IPS-11a (cell line): ENCODE measurements around the gene PARP11.

ENCODE experiments used
- H3K4me3 ChIP-seq: one replicate; pipeline ENCODE4 v1.5.1; 2013; ENCODE audit warnings: low read depth, low read length, control low read depth

PARP11 gene

DNA sequence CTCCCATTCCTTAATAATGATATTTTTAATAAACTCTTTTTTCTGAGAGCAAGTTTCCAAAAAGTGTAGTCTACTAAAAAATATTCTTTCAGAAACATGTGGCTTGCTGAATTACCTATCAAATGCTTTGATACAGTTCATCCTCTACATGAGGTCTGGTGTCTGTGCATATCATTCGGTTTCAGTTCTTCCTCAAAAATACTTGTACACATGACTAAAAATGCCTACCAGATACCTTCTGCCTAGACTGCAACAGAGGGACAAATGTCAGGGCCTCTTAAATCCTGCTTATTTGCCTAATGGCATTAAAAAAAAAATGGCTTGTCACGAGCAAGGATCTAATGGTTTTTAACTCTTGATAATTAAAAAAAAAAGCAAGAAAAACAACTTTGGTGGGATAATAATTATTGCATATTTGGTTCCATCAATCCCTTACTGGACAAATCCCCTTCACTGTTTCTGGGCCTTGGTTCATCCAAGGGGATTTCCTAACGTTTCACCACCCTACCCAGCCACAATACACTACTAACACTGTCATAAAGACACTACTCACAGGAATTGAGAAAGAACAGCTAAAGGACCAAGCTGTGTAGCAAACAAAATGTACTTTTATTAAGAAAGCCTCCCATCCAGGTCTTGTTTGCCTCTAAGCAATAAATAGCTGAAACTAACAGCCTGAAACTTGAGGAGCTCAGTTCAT, 45.7 kb downstream of the PARP11 start:
- no peak overlapping the region for H3K4me3 ChIP-seq

DNA sequence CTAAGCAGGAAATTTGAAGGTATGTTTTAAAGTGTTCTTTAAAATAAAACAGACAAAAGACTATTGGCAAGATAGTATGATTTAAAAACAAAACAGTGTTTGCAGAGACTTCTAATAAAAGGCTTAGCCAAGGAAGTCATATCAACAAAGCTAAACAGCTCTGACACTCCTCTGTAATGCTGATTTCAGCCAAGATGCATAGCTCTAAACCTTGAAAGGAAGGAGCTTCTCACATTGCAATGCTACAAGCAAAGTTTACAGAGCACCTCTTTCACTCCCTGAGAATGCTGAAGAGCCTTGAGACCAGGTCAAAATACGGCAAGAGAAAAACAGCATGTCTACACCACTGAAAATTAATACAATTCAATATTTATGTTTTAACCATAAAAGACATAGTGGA, 51.8 kb downstream of the PARP11 start:
- no peak overlapping the region for H3K4me3 ChIP-seq

GRCh38 chr12:3820122-3820521, 53.1 kb downstream of the PARP11 start:
- no peak overlapping the region for H3K4me3 ChIP-seq

GRCh38 chr12:3816266-3816665, 56.9 kb downstream of the PARP11 start:
- H3K4me3 ChIP-seq, result no peak overlapping the region

DNA sequence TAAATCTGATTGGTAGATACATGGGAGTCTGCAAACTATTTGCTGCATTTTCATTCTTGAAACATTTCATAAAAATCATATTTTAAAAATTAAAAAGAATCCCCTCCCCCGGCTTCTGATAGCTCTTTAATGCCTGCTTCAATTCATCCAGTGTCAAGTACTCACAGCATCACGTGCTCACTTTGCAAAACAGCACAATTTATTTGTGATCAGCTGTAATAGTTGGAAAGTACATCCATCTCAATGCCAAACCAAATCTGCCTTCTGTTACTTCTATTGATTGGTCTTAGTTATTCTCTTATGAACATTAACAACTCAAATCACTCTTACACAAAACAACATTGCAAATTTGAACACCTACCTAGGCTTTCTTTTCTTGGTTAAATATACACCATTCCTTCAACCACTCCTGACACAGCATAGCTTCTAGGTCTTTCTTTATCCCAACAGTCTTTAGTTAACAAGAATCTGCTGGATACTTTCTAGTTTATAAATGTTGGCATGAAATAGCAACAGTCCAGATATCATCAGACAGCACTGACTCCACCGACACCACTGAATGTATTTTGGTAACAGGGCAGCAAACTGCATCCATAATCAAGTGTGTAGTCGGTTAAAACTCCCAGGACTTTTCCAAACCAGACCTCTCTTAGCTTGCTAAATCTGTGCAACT, 58.0 kb downstream of the PARP11 start:
- no peak overlapping the region for H3K4me3 ChIP-seq

- no peak overlapping the region for H3K4me3 ChIP-seq
These were observed 62.7 kb downstream of the PARP11 start for GRCh38 chr12:3810540-3810939.

GRCh38 chr12:3810016-3810370, 63.2 kb downstream of the PARP11 start:
- H3K4me3 ChIP-seq, result no peak overlapping the region

DNA sequence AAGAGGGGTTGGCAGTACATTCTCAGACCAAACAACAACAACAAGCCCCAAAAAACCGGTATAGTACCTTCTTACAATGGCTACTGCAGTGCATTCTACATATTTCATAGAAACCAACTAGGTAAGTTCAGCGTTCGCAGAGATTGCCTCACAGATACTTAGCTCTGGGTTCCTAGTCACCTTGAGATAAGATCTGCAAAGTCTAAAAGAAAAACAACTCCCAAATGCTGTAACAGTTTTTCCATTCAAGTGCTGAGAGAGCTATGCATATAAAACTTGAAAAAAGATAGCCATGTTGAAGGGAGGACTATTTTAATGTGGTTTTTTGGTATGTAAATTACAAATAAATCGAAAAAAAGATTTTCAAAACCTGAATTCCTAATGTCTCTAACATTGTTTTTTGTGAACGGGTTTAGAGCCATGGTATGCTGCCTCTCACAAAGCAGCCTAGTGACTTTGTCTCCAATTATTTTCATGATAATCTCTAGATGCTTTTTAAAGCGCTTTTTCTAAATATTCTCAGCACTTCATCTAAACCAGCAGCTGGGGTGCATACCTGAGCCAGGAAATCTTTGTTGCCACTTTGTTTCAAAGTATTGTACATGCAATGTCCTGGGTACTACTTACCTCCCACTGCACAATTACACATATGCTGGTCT, 63.7 kb downstream of the PARP11 start:
- H3K4me3 ChIP-seq, result no peak overlapping the region

DNA sequence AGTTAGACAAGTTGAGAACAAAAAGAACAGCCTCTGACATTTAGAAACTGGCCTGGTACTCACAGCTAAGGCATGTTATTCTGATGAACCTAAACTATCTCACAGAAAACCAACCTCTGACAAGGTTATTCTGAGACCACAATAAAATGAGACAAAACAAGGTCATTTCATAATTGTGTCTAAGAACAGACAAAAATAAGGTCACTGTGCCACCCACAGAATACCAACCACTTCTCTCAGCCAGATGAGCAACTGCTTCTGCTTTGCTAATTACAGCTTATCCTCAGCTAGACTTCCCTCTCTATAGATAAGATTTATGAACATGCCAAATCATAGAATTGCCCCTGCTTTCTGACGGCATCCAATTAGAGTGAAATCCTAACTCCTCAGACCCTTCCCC, 68.1 kb downstream of the PARP11 start:
- H3K4me3 ChIP-seq, result no peak overlapping the region

GRCh38 chr12:3803865-3804472, 69.2 kb downstream of the PARP11 start:
- H3K4me3 ChIP-seq, result no peak overlapping the region

GRCh38 chr12:3802721-3803120, 70.5 kb downstream of the PARP11 start:
- H3K4me3 ChIP-seq, result no peak overlapping the region

DNA sequence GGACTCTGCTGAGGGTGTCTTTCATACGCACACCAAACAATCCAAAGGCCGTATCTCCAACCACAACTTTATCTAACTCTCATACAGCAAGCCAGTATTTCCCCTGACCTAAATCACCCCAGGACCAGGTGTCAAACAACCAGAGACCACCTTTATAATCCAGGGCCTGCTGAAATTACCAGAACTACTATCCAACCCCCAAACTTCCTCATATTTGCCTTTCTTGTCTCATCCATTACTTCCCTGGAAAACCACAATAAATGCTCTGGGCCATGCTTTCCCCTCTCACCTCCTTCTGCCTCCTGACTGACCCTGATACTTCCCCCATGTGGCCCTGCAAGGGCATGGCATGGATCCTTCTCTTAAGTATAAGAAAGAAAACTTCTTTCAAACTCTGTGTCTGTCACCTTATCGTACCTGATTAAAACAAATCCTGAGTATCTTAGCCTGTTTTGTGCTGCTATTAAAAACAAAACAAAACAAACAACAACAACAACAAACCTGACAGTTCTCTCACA, 75.6 kb downstream of the PARP11 start:
- H3K4me3 ChIP-seq, result no peak overlapping the region

- H3K4me3 ChIP-seq, result no peak overlapping the region
These were observed 77.6 kb downstream of the PARP11 start for GRCh38 chr12:3795492-3796133.

DNA sequence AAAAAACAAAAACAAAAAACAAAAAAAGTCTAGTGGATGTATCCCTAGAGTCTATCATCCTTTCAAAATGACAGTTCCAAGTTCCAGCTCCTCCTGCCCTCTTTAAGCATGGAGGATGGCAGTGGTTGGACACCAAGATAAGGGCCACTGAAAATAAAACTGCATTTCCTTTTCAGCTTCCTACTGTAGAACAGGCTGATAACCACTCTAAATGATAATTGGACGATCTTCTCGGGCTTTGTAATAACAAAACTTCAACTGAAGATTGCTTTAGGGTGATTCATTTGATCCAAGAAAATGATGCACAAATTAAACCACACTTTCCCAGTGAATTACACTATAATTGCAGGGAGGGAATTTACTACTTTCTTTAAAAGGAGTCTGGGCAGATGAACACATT, 78.1 kb downstream of the PARP11 start:
- no peak overlapping the region for H3K4me3 ChIP-seq

GRCh38 chr12:3792623-3793288, 80.4 kb downstream of the PARP11 start:
- H3K4me3 ChIP-seq, result no peak overlapping the region

DNA sequence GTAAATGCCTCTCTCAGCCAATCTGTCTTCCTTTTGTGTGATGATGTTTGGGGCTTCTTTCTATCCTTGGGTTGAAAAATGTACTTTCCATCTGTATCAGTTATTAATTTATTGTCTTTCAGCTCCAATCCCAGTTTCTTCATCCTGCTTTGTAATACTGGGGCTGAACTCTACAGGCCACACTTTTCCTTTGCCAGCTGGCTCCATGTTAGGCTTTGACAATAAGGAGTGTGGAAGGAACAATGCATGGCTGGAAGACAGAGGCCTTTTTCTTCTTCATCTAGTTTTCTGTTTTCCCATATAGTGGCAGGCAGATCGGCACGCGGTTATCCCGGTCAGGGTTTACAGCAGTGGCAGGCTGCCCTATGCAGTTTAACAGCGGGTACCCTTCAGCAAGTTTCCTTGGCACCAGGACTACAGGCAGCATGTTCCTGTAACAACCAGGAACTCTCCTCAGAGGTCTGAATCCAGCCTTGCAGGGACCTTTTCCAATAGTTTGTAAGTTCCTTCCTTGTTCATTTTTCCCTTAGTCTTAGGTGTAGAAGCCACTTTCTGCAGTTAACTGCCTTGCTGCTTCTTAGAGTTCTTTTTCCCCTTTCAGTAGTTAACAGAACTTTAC, 81.8 kb downstream of the PARP11 start:
- no peak overlapping the region for H3K4me3 ChIP-seq

- no peak overlapping the region for H3K4me3 ChIP-seq
These were observed 82.6 kb downstream of the PARP11 start for GRCh38 chr12:3790642-3791041.

- no peak overlapping the region for H3K4me3 ChIP-seq
These were observed 83.4 kb downstream of the PARP11 start for GRCh38 chr12:3789838-3790237.

DNA sequence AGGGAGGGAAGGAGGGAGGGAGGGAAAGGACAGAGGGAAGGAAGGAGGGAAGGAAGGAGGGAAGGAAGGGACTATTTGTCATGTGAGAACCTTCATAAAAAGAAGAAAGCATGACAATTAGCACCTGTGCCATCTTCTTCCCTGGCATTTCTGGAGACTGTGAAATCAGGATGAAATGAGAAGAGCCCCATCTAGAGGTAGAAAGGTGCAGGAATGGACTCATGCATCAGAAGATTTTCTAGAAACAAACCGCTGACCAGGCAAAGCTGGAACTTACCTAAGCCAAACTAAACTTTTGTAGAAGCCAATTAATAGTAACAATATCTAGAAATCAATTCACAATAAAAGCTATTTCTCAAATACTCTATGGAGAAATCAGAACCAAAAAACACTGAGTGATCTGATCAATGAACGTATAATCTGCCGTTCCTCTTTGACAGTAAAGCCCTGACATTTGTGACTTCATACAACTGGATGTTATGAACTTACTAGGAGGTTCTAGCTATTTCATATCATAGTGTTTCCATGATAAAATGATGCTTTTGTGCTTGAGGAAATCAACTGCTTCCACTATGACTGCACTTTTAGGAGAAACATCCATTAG, 95.9 kb downstream of the PARP11 start:
- H3K4me3 ChIP-seq, result no peak overlapping the region
